Body of pancreas (tissue), 4 donors: ENCODE data around the gene PPRC1. TPM values are rescaled to one million over a fixed set of nuclear protein-coding genes. Genes with fewer than 3 reads are reported as not detected.

Experiments used
- ATAC-seq: fragments of 150-250 bp; one replicate; pipeline ENCODE4 v1.9.1; 2016
- DNase-seq, 4 donors: peaks; one replicate each; pipeline ENCODE4 v3.0.0-alpha.2; 2019
- H3K27ac ChIP-seq, 4 donors: fragments of 200-600 bp; sonication (generic); 1 replicate in 3 of 4; 2 replicates in 1 of 4; pipeline versions ENCODE4 v1.5.1 to v1.6.1; 2016 to 2019; ENCODE audit warnings: mild to moderate bottlenecking in 1 of 4, mixed read lengths in 1 of 4, moderate library complexity in 1 of 4
- H3K27me3 ChIP-seq, 2 donors: fragments of 200-600 bp; sonication (generic); one replicate each; pipeline ENCODE4 v1.6.0; 2016; ENCODE audit warnings: mild to moderate bottlenecking in 1 of 2
- H3K36me3 ChIP-seq, 2 donors: fragments of 200-600 bp; sonication (generic); replicated peaks in 1 of 2; 2 replicates each; pipeline ENCODE4 v1.5.1; 2016; ENCODE audit warnings: low read depth in 2 of 2; ENCODE audit not compliant: insufficient read depth in 1 of 2
- H3K4me1 ChIP-seq: fragments of 200-600 bp; sonication (generic); one replicate; pipeline ENCODE4 v1.6.0; 2016
- H3K4me3 ChIP-seq, 2 donors: fragments of 200-600 bp; sonication (generic); 1 replicate in 1 of 2; 2 replicates in 1 of 2; pipeline ENCODE4 v1.5.1; 2016 to 2019
- H3K9me3 ChIP-seq, 3 donors: fragments of 200-600 bp; sonication (generic); 1 replicate in 2 of 3; 2 replicates in 1 of 3; pipeline ENCODE4 v1.5.1; 2016
- POLR2A ChIP-seq, 3 donors: fragments of 450-650 bp; IDR thresholded peaks; one replicate each; pipeline ENCODE4 v1.6.1; 2016; ENCODE audit warnings: antibody characterized with exemption in 3 of 3, mild to moderate bottlenecking in 2 of 3
- WGBS, 2 donors: methylation state at CpG; one replicate each; pipeline ENCODE4 v1.1.5; 2017; 5-methylcytosine and 5-hydroxymethylcytosine counted together
- intact Hi-C: fragments of 100-400 bp; cut with DNase I; formaldehyde crosslinking; loops from one replicate; pipeline ENCODE4 v1.15.1; 2023
- total RNA-seq, 2 donors: library from RNA; depleted of rRNA; stranded (reverse); fragments of >200 nt; gene quantifications; one replicate each; pipeline ENCODE4 v1.1.0, GENCODE V29; 2016
- TF ChIP-seq, protein P1 (sequence below), 7 experiments: fragments of 450-650 bp in 4 of 7; fragments of 200-600 bp in 3 of 7; sonication (generic) in 3 of 7; IDR thresholded peaks; one replicate each; pipeline ENCODE4 v1.5.1; 2016 to 2019; ENCODE audit warnings: antibody characterized with exemption in 7 of 7

PPRC1 gene, protein sequence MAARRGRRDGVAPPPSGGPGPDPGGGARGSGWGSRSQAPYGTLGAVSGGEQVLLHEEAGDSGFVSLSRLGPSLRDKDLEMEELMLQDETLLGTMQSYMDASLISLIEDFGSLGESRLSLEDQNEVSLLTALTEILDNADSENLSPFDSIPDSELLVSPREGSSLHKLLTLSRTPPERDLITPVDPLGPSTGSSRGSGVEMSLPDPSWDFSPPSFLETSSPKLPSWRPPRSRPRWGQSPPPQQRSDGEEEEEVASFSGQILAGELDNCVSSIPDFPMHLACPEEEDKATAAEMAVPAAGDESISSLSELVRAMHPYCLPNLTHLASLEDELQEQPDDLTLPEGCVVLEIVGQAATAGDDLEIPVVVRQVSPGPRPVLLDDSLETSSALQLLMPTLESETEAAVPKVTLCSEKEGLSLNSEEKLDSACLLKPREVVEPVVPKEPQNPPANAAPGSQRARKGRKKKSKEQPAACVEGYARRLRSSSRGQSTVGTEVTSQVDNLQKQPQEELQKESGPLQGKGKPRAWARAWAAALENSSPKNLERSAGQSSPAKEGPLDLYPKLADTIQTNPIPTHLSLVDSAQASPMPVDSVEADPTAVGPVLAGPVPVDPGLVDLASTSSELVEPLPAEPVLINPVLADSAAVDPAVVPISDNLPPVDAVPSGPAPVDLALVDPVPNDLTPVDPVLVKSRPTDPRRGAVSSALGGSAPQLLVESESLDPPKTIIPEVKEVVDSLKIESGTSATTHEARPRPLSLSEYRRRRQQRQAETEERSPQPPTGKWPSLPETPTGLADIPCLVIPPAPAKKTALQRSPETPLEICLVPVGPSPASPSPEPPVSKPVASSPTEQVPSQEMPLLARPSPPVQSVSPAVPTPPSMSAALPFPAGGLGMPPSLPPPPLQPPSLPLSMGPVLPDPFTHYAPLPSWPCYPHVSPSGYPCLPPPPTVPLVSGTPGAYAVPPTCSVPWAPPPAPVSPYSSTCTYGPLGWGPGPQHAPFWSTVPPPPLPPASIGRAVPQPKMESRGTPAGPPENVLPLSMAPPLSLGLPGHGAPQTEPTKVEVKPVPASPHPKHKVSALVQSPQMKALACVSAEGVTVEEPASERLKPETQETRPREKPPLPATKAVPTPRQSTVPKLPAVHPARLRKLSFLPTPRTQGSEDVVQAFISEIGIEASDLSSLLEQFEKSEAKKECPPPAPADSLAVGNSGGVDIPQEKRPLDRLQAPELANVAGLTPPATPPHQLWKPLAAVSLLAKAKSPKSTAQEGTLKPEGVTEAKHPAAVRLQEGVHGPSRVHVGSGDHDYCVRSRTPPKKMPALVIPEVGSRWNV (N-terminal part only)
- total RNA-seq: 10 to 100 TPM; 17.9 to 37.6 TPM

DNA sequence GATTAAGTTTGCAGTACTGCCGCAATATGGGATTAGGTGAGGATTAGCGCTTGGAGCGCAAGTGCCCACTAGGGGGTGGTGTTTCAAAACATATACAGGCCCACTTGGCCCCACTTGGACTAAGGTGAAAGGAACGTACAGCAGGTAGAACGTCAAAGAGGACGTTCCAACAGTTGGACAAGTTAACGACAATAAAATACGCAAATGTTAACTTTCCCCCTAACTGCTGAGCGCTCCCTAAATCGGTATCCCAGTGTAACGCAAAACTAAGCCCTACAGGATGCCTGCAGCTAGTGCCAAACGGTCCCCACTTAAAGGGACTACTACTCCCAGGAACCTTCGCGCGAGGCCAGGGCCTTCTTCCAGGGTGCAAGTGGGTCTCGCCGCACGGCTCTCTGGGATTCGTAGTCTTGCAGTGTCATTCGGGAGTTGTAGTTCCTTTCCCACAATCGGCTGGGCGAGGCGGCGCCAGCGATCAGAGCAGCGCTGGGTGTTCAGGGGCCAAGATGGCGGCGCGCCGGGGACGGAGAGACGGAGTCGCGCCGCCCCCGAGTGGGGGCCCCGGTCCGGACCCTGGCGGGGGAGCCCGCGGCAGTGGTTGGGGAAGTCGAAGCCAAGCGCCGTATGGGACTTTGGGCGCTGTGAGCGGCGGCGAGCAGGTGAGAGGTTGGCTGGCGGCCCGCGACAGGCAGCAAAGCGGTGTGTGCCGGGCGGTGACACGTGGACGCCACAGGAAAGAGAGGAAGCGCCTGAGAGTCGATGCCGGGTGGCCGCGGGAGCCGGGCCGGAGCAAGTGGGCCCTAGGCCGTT is at the start of gene PPRC1:
TSS of gene PPRC1 (plus strand) at position 478 of the 810 bp plus-strand sequence. CDS start at position 507, 29 bp downstream.
- Histone ChIP-seq H3K27me3 (no peaks in the 10 kb centered on the region), H3K9me3 (no peaks in the 10 kb centered on the region), H3K27ac (peak within 1 kb of the TSS; percentile 82 to 91 (median 86)), H3K4me3 (peak within 1 kb of the TSS; percentile 84 to 86), H3K36me3 (no peaks in the 10 kb centered on the region), H3K4me1 (peaks cover 28% of the 10 kb centered on the region)
- DNase-seq (peak; percentile 98 to 99 (median 98)), ATAC-seq (peak; percentile 97)
- WGBS, 2 donors: 0% methylated on average over 33 to 63 of the region's 64 CpGs
- TF ChIP-seq POLR2A (IDR thresholded peaks at IDR 0.05): peak; percentile 36 to 82 (median 77)
- TF ChIP-seq, protein P1, sequence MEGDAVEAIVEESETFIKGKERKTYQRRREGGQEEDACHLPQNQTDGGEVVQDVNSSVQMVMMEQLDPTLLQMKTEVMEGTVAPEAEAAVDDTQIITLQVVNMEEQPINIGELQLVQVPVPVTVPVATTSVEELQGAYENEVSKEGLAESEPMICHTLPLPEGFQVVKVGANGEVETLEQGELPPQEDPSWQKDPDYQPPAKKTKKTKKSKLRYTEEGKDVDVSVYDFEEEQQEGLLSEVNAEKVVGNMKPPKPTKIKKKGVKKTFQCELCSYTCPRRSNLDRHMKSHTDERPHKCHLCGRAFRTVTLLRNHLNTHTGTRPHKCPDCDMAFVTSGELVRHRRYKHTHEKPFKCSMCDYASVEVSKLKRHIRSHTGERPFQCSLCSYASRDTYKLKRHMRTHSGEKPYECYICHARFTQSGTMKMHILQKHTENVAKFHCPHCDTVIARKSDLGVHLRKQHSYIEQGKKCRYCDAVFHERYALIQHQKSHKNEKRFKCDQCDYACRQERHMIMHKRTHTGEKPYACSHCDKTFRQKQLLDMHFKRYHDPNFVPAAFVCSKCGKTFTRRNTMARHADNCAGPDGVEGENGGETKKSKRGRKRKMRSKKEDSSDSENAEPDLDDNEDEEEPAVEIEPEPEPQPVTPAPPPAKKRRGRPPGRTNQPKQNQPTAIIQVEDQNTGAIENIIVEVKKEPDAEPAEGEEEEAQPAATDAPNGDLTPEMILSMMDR (IDR thresholded peaks at IDR 0.05): peak; percentile 87 to 99 (median 92)
- intact Hi-C loops: no loop called here

DNA sequence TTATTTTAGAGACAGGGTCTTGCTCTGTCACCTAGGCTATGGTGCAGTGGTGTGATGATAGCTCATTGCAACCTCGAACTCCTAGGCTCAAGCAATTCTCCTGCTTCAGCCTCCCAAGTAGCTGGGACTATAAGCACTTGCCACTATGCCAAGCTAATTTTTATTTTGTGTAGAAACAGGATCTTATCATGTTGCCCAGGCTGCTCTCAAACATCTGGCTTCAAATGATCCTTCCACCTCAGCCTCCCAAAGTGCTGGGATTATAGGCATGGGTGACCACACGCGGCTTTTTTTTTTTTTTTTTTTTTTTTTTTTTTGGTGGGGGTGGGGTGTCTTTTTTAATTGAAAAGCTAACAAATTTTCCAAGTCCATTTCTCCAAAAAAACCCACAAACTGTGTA is 49.3 kb upstream of the PPRC1 start:
- no peaks in the 10 kb centered on the region for H3K4me1 ChIP-seq
- ATAC-seq: no peak
- no peak for DNase-seq
- H3K4me3 ChIP-seq: no peak overlapping the region
- TF ChIP-seq, protein P1 (IDR thresholded peaks at IDR 0.05): no peak
- no peak for TF ChIP-seq POLR2A (IDR thresholded peaks at IDR 0.05)
- no peak overlapping the region for H3K27ac ChIP-seq
- no peaks in the 10 kb centered on the region for H3K9me3 ChIP-seq
- no peaks in the 10 kb centered on the region for H3K36me3 ChIP-seq
- no peaks in the 10 kb centered on the region for H3K27me3 ChIP-seq
- intact Hi-C loops: no loop called here
- WGBS, 2 donors: 70 to 85% methylated on average over 3 of the region's 3 CpGs

DNA sequence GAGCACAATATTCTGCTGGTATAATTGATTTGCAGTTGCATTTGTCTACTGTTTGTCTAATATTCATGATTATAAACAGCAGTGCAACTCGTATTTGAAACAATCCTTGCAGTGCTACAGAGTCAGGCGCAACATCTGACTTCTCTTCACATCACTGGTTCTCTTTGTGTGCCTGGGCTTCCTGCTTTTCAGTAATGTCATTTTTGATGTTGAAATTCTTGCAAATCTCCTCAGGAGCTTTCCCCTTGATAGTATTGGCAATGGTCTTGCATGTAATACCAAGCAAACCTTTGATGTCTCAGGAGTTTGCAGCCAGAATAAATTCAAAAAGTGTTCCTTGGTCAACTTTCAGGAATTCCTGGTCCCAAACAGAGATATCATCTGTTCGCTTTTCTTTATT is 47.5 kb upstream of the PPRC1 start:
- Histone ChIP-seq H3K36me3 (no peaks in the 10 kb centered on the region), H3K9me3 (no peaks in the 10 kb centered on the region), H3K27ac (no peak overlapping the region), H3K4me1 (no peaks in the 10 kb centered on the region), H3K27me3 (no peaks in the 10 kb centered on the region), H3K4me3 (no peak overlapping the region)
- ATAC-seq: no peak
- DNase-seq: no peak
- intact Hi-C loops: no loop called here
- TF ChIP-seq POLR2A (IDR thresholded peaks at IDR 0.05): no peak
- TF ChIP-seq, protein P1 (IDR thresholded peaks at IDR 0.05): no peak
- 77 to 81% methylated on average over 3 of the region's 3 CpGs for WGBS, 2 donors

DNA sequence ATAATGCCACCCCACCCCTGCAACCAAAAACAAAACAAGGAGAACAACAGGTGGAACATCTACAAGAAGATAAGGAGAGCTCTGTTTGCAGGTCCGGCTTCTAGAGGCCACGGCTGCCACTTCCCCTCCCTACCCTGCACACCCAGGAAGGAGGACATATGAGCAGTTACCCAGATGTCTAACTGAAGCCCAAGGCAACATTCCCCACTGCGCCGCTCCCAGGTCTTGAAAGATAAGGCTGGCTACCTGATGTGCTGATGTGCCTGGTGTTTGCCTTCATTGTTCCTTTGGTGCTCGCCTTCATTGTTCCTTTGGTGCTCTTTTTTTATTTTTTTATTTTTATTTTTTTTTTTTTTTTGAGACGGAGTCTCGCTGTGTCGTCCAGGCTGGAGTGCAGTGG is 46.6 kb upstream of the PPRC1 start:
- Histone ChIP-seq H3K4me3 (no peak overlapping the region), H3K4me1 (no peaks in the 10 kb centered on the region), H3K27me3 (no peaks in the 10 kb centered on the region), H3K36me3 (no peaks in the 10 kb centered on the region), H3K9me3 (no peaks in the 10 kb centered on the region), H3K27ac (no peak overlapping the region)
- TF ChIP-seq POLR2A (IDR thresholded peaks at IDR 0.05): no peak
- TF ChIP-seq, protein P1 (IDR thresholded peaks at IDR 0.05): no peak
- WGBS, 2 donors: 93 to 96% methylated on average over 7 to 8 of the region's 8 CpGs
- DNase-seq: no peak
- no peak for ATAC-seq
- intact Hi-C loops: no loop called here
